H1 (cell line): ENCODE measurements around the gene GJB6. TPM values are rescaled to one million over a fixed set of nuclear protein-coding genes. Genes with fewer than 3 reads are reported as not detected.

Experiments used
- CTCF ChIA-PET: fragments of 300-600 bp; sonication (Branson Sonifier 250); formaldehyde crosslinking; loops from one replicate; lab custom pipeline; 2021; ENCODE audit not compliant: partially characterized antibody; lab: Charles Lee
- POLR2A ChIA-PET: fragments of 300-600 bp; sonication (Branson Sonifier 250); formaldehyde crosslinking; loops from one replicate; lab custom pipeline; 2021; ENCODE audit warnings: inconsistent platforms; ENCODE audit not compliant: partially characterized antibody; lab: Charles Lee
- DNase-seq, 2 experiments: peaks; one replicate each; pipeline versions ENCODE4 v3.0.0 to v3.0.0-alpha.2; 2010 to 2022; ENCODE audit warnings: low spot score in 2 of 2, low read depth in 1 of 2, mixed read lengths in 1 of 2
- FAIRE-seq: peaks from 2 replicates; lab custom pipeline; 2011; peaks lifted over from hg19 to GRCh38; lab: Jason Lieb, UNC
- H2AFZ ChIP-seq: 2 replicates; pipeline ENCODE4 v1.8.1; 2012; ENCODE audit warnings: low read length, inconsistent platforms
- H2AK5ac ChIP-seq: 2 replicates; pipeline ENCODE4 v1.6.1; 2013; ENCODE audit warnings: low read depth, low read length
- H2BK120ac ChIP-seq: replicated peaks from 2 replicates; pipeline ENCODE3; 2013; ENCODE audit warnings: low read depth, low read length, inconsistent platforms
- H2BK12ac ChIP-seq: 2 replicates; pipeline ENCODE4 v1.6.1; 2013; ENCODE audit warnings: low read depth, low read length
- H2BK15ac ChIP-seq: 2 replicates; pipeline ENCODE4 v1.6.1; 2013; ENCODE audit warnings: low read length
- H2BK20ac ChIP-seq: 2 replicates; pipeline ENCODE4 v1.6.1; 2013; ENCODE audit warnings: low read length
- H2BK5ac ChIP-seq: 2 replicates; pipeline ENCODE4 v1.6.1; 2013; ENCODE audit warnings: low read depth, low read length
- H3K14ac ChIP-seq: 2 replicates; pipeline ENCODE4 v1.6.1; 2013; ENCODE audit warnings: inconsistent platforms; ENCODE audit not compliant: insufficient read length
- H3K18ac ChIP-seq: 2 replicates; pipeline ENCODE4 v1.6.1; 2013; ENCODE audit warnings: low read length; ENCODE audit errors: extremely low read depth
- H3K23ac ChIP-seq: 2 replicates; pipeline ENCODE4 v1.6.1; 2013; ENCODE audit warnings: inconsistent platforms; ENCODE audit not compliant: insufficient read length
- H3K23me2 ChIP-seq: 2 replicates; pipeline ENCODE4 v1.6.1; 2013; ENCODE audit warnings: low read depth, low read length
- H3K27ac ChIP-seq: 2 replicates; pipeline ENCODE4 v1.6.1; 2011; ENCODE audit warnings: low read depth, low read length, inconsistent platforms
- H3K27me3 ChIP-seq, 4 experiments: replicated peaks in 1 of 4; 1 replicate in 1 of 4; 2 replicates in 3 of 4; pipeline versions ENCODE4 v1.6.1 to v1.8.1; 2011 to 2013; ENCODE audit warnings: low read length in 3 of 4, mild to moderate bottlenecking in 3 of 4, inconsistent platforms in 2 of 4, mixed read lengths in 2 of 4, moderate library complexity in 1 of 4; ENCODE audit not compliant: control insufficient read depth in 3 of 4, insufficient read depth in 3 of 4; ENCODE audit errors: extremely low read depth in 1 of 4
- H3K36me3 ChIP-seq, 4 experiments: 2 replicates each; pipeline versions ENCODE4 v1.6.1 to v1.8.1; 2011 to 2013; ENCODE audit warnings: mild to moderate bottlenecking in 4 of 4, low read length in 3 of 4, moderate library complexity in 2 of 4, control low read depth in 1 of 4, inconsistent platforms in 1 of 4; ENCODE audit not compliant: insufficient read depth in 4 of 4, control insufficient read depth in 2 of 4
- H3K4ac ChIP-seq: replicated peaks from 2 replicates; pipeline ENCODE3; 2013; ENCODE audit warnings: low read length, low read depth, mixed read lengths, inconsistent platforms; ENCODE audit not compliant: insufficient read length
- H3K4me1 ChIP-seq, 4 experiments: replicated peaks in 1 of 4; 1 replicate in 1 of 4; 2 replicates in 3 of 4; pipeline versions ENCODE4 v1.6.1 to v1.8.1; 2011 to 2013; ENCODE audit warnings: low read length in 3 of 4, inconsistent platforms in 2 of 4, mixed read lengths in 1 of 4; ENCODE audit not compliant: insufficient read depth in 4 of 4, control insufficient read depth in 3 of 4
- H3K4me2 ChIP-seq, 2 experiments: 2 replicates each; pipeline versions ENCODE4 v1.6.1 to v1.8.1; 2011 to 2013; ENCODE audit warnings: low read depth in 2 of 2, low read length in 2 of 2, control low read depth in 1 of 2, inconsistent platforms in 1 of 2, mild to moderate bottlenecking in 1 of 2; ENCODE audit not compliant: insufficient read depth in 1 of 2
- H3K4me3 ChIP-seq, 4 experiments: fragments of 200-600, 300-600 bp in 1 of 4; sonication (generic), shearing (Covaris generic), sonication (Bioruptor Twin) in 1 of 4; 2 replicates each; pipeline versions ENCODE4 v1.5.1 to v1.8.1; 2011 to 2016; ENCODE audit warnings: low read length in 4 of 4, low read depth in 3 of 4, control low read depth in 2 of 4, inconsistent platforms in 2 of 4, mild to moderate bottlenecking in 2 of 4, mixed read lengths in 1 of 4, moderate library complexity in 1 of 4; ENCODE audit not compliant: insufficient read depth in 2 of 4; ENCODE audit errors: extremely low read depth in 1 of 4
- H3K56ac ChIP-seq: replicated peaks from 2 replicates; pipeline ENCODE3; 2013; ENCODE audit warnings: low read depth, mild to moderate bottlenecking, mixed read lengths, low read length, inconsistent platforms; ENCODE audit not compliant: insufficient read length
- H3K79me1 ChIP-seq: 2 replicates; pipeline ENCODE4 v1.6.1; 2013; ENCODE audit warnings: low read depth, low read length, control low read depth
- H3K79me2 ChIP-seq, 2 experiments: 2 replicates each; pipeline versions ENCODE4 v1.6.1 to v1.8.1; 2012 to 2013; ENCODE audit warnings: low read length in 2 of 2, mild to moderate bottlenecking in 2 of 2, inconsistent platforms in 1 of 2; ENCODE audit not compliant: insufficient read depth in 2 of 2, control insufficient read depth in 1 of 2
- H3K9ac ChIP-seq, 4 experiments: replicated peaks in 1 of 4; 1 replicate in 1 of 4; 2 replicates in 3 of 4; pipeline versions ENCODE4 v1.6.1 to v1.8.1; 2011 to 2013; ENCODE audit warnings: low read depth in 3 of 4, low read length in 3 of 4, control low read depth in 2 of 4, mild to moderate bottlenecking in 2 of 4, moderate library complexity in 2 of 4, inconsistent platforms in 1 of 4; ENCODE audit errors: extremely low read depth in 1 of 4
- H3K9me3 ChIP-seq, 2 experiments: 2 replicates each; pipeline versions ENCODE4 v1.6.1 to v1.8.1; 2012 to 2013; ENCODE audit warnings: mild to moderate bottlenecking in 2 of 2, moderate library complexity in 2 of 2, control low read depth in 1 of 2, inconsistent platforms in 1 of 2, low read depth in 1 of 2, low read length in 1 of 2, mixed read lengths in 1 of 2; ENCODE audit not compliant: insufficient read depth in 2 of 2
- H4K20me1 ChIP-seq, 2 experiments: replicated peaks in 1 of 2; 2 replicates each; pipeline versions ENCODE3 to v1.8.1; 2011 to 2013; ENCODE audit warnings: inconsistent platforms in 2 of 2, low read length in 2 of 2, mild to moderate bottlenecking in 1 of 2; ENCODE audit not compliant: insufficient read depth in 2 of 2, control insufficient read depth in 1 of 2
- H4K5ac ChIP-seq: 2 replicates; pipeline ENCODE4 v1.6.1; 2013; ENCODE audit warnings: low read length, low read depth, mixed read lengths, inconsistent platforms; ENCODE audit not compliant: insufficient read length
- H4K8ac ChIP-seq: 2 replicates; pipeline ENCODE4 v1.8.0; 2013; ENCODE audit warnings: mild to moderate bottlenecking, moderate library complexity, low read length, inconsistent platforms; ENCODE audit not compliant: insufficient read depth; ENCODE audit errors: extremely low read depth
- H4K91ac ChIP-seq: replicated peaks from 2 replicates; pipeline ENCODE3; 2013; ENCODE audit warnings: low read length, mixed read lengths, inconsistent platforms; ENCODE audit not compliant: insufficient read length
- ASH2L ChIP-seq: fragments of 200-600, 300-600 bp; sonication (generic); IDR thresholded peaks from one replicate; pipeline ENCODE4 v1.7.1; 2017; ENCODE audit warnings: low read length
- ATF2 ChIP-seq: IDR thresholded peaks from 2 replicates; pipeline ENCODE4 v1.6.1; 2012; ENCODE audit warnings: low read length, inconsistent platforms
- CREB1 ChIP-seq: IDR thresholded peaks from 2 replicates; pipeline ENCODE4 v1.6.1; 2012; ENCODE audit warnings: inconsistent platforms
- FOSL1 ChIP-seq: IDR thresholded peaks from 2 replicates; pipeline ENCODE4 v1.6.1; 2011; ENCODE audit warnings: mild to moderate bottlenecking, low read depth, low read length, moderate library complexity; ENCODE audit not compliant: insufficient read depth
- NRF1 ChIP-seq: IDR thresholded peaks from 2 replicates; pipeline ENCODE4 v1.6.1; 2011; ENCODE audit warnings: mild to moderate bottlenecking, low read depth, low read length, improper control_type of control experiment
- POLR2A ChIP-seq, 2 experiments: IDR thresholded peaks; 1 replicate in 1 of 2; 2 replicates in 1 of 2; pipeline ENCODE4 v1.6.1; 2011; ENCODE audit warnings: low read depth in 2 of 2, low read length in 2 of 2, mild to moderate bottlenecking in 2 of 2; ENCODE audit errors: control extremely low read depth in 1 of 2
- RAD21 ChIP-seq, 2 experiments: IDR thresholded peaks in 1 of 2; conservative IDR thresholded peaks in 1 of 2; 2 replicates each; pipeline ENCODE4 v1.6.1; 2011; ENCODE audit warnings: low read depth in 2 of 2, low read length in 2 of 2, improper control_type of control experiment in 1 of 2, inconsistent platforms in 1 of 2, mild to moderate bottlenecking in 1 of 2, moderate library complexity in 1 of 2
- RNF2 ChIP-seq: fragments of 200-900, 300-1000 bp; sonication (generic); IDR thresholded peaks from 2 replicates; pipeline ENCODE4 v1.7.1; 2016; ENCODE audit warnings: borderline replicate concordance, low read depth, mild to moderate bottlenecking, antibody characterized with exemption, low read length; ENCODE audit not compliant: poor library complexity, severe bottlenecking; ENCODE audit errors: missing control alignments
- SP4 ChIP-seq: IDR thresholded peaks from 2 replicates; pipeline ENCODE4 v1.6.1; 2012; ENCODE audit warnings: low read length, inconsistent platforms
- SUZ12 ChIP-seq: fragments of 200-600 bp; sonication (generic); IDR thresholded peaks from 2 replicates; pipeline ENCODE4 v1.6.1; 2012; ENCODE audit warnings: mild to moderate bottlenecking, inconsistent platforms, low read length, moderate library complexity, mixed read lengths
- TEAD4 ChIP-seq: IDR thresholded peaks from 2 replicates; pipeline ENCODE4 v1.6.1; 2012; ENCODE audit warnings: low read depth, low read length, inconsistent platforms, mixed read lengths
- WGBS, 2 experiments: shearing (Covaris generic) in 1 of 2; methylation state at CpG; one replicate each; pipeline versions ENCODE4 v1.1.6 to v1.1.7; 2013 to 2015; ENCODE audit warnings: low lambda C conversion rate in 2 of 2, mixed read lengths in 2 of 2, inconsistent platforms in 1 of 2, low coverage in 1 of 2, missing lambda C conversion rate in 1 of 2; ENCODE audit not compliant: insufficient replicate concordance in 2 of 2, insufficient coverage in 1 of 2, insufficient read length in 1 of 2; ENCODE audit errors: extremely low coverage in 1 of 2, missing lambda C conversion rate in 1 of 2; 5-methylcytosine and 5-hydroxymethylcytosine counted together
- polyA plus RNA-seq, 7 experiments: library from polyadenylated mRNA; depleted of rRNA in 3 of 7; stranded (reverse) in 5 of 7; unstranded in 2 of 7; fragments of >200 nt in 5 of 7; fragments of 200-250 nt in 2 of 7; gene quantifications; 1 replicate in 5 of 7; 2 replicates in 1 of 7; 4 replicates in 1 of 7; pipeline versions ENCODE4 v1.2.1 to v1.2.3, GENCODE V29; 2011 to 2013; ENCODE audit warnings: missing spikeins in 2 of 7, mixed read lengths in 2 of 7
- total RNA-seq: library from RNA; stranded (reverse); fragmentation: NEBNext Ultra II Directional; extraction: Animal tissue kit (Norgen Biotek cat#: 25700); gene quantifications from 2 replicates; pipeline ENCODE4 v1.2.1, GENCODE V29; 2021
- TF ChIP-seq, protein P1 (sequence below): IDR thresholded peaks from 2 replicates; pipeline ENCODE4 v1.6.1; 2011; ENCODE audit warnings: low read length, improper control_type of control experiment

GJB6 gene
- total and polyA plus RNA-seq, 2 of the 8 experiments (the other 6 are each of a cell fraction or from before 2014, with no cell fraction given): not detected

GRCh38 chr13:20241593-20241992 lies 9.5 kb upstream of the GJB6 start:
- H4K8ac ChIP-seq: no peak overlapping the region
- 78% methylated on average over 2 of the region's 2 CpGs; no CpG with 5 or more reads in 1 of the 2 experiments for WGBS, 2 experiments
- no peak overlapping the region for H3K14ac ChIP-seq
- no peak overlapping the region for H3K56ac ChIP-seq
- H3K79me1 ChIP-seq: no peaks in the 10 kb centered on the region
- H2BK5ac ChIP-seq: no peak overlapping the region
- POLR2A ChIA-PET: no interaction called here
- no peak overlapping the region for H2BK12ac ChIP-seq
- no peak overlapping the region for H3K4me3 ChIP-seq
- CTCF ChIA-PET: interaction anchor here (0.8 to 1.8 kb wide), 5 partner anchors 44 to 248 kb away, joined by 3 to 8 read pairs (median 3); no protein-coding TSS in a partner anchor
- no peak overlapping the region for H4K91ac ChIP-seq
- no peak overlapping the region for H3K9ac ChIP-seq
- H2AFZ ChIP-seq: no peak overlapping the region
- no peak overlapping the region for H2BK120ac ChIP-seq
- H3K23ac ChIP-seq: no peak overlapping the region
- H3K9me3 ChIP-seq: no peaks in the 10 kb centered on the region
- H4K20me1 ChIP-seq: no peaks in the 10 kb centered on the region
- H2AK5ac ChIP-seq: no peak overlapping the region
- no peaks in the 10 kb centered on the region for H3K27me3 ChIP-seq
- no peaks in the 10 kb centered on the region for H3K79me2 ChIP-seq
- peaks cover 0 to 3% (median 0%) of the 10 kb centered on the region in 4 experiments; a peak in 1 of 7 replicates for H3K4me1 ChIP-seq
- H3K4me2 ChIP-seq: no peak overlapping the region
- H3K23me2 ChIP-seq: no peaks in the 10 kb centered on the region
- DNase-seq: no peak
- H3K4ac ChIP-seq: no peak overlapping the region
- no peak overlapping the region for H3K18ac ChIP-seq
- H2BK20ac ChIP-seq: no peak overlapping the region
- H3K27ac ChIP-seq: no peak overlapping the region
- no peak overlapping the region for H2BK15ac ChIP-seq
- no peak overlapping the region for H4K5ac ChIP-seq
- FAIRE-seq: no peak
- H3K36me3 ChIP-seq: no peaks in the 10 kb centered on the region
- TF ChIP-seq RNF2: no peak
- TF ChIP-seq CREB1: no peak
- no peak for TF ChIP-seq SUZ12
- no peak for TF ChIP-seq SP4
- TF ChIP-seq, protein P1, sequence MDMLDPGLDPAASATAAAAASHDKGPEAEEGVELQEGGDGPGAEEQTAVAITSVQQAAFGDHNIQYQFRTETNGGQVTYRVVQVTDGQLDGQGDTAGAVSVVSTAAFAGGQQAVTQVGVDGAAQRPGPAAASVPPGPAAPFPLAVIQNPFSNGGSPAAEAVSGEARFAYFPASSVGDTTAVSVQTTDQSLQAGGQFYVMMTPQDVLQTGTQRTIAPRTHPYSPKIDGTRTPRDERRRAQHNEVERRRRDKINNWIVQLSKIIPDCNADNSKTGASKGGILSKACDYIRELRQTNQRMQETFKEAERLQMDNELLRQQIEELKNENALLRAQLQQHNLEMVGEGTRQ: no peak
- no peak for TF ChIP-seq POLR2A (IDR thresholded peaks at IDR 0.05; ENCODE audit: control extremely low read depth in 1 of 2, low read depth in 2 of 2, low read length in 2 of 2)
- TF ChIP-seq ATF2: no peak
- no peak for TF ChIP-seq ASH2L
- TF ChIP-seq NRF1: no peak
- no peak for TF ChIP-seq FOSL1
- TF ChIP-seq RAD21 (IDR thresholded peaks at IDR 0.05 in 1 of 2, conservative IDR thresholded peaks at IDR 0.05 in 1 of 2; ENCODE audit: low read depth in 2 of 2, low read length in 2 of 2): no peak
- no peak for TF ChIP-seq TEAD4
